Aorta (tissue), 5 donors: ENCODE measurements around the gene KRTAP9-7. TPM values are rescaled to one million over a fixed set of nuclear protein-coding genes. Genes with fewer than 3 reads are reported as not detected.

Experiments
- ATAC-seq: fragments of 200-7000 bp; cut with Tn5 transposase; one replicate; pipeline ENCODE4 v1.9.1; 2022; ENCODE audit warnings: moderate library complexity; ENCODE audit not compliant: low FRiP score
- DNase-seq, 2 donors: peaks; one replicate each; pipeline ENCODE4 v3.0.0-alpha.2; 2020
- H3K27ac ChIP-seq, 2 donors: one replicate each; pipeline ENCODE4 v1.5.1; 2013; ENCODE audit warnings: low read length in 2 of 2, mild to moderate bottlenecking in 2 of 2, moderate library complexity in 2 of 2, control low read depth in 1 of 2, inconsistent platforms in 1 of 2, low read depth in 1 of 2
- H3K27me3 ChIP-seq, 2 donors: one replicate each; pipeline ENCODE4 v1.6.1; 2013; ENCODE audit warnings: control low read depth in 1 of 2, low read length in 1 of 2, mild to moderate bottlenecking in 1 of 2, moderate library complexity in 1 of 2; ENCODE audit not compliant: insufficient read depth in 2 of 2, control insufficient read depth in 1 of 2
- H3K36me3 ChIP-seq, 2 donors: one replicate each; pipeline ENCODE4 v1.6.1; 2013; ENCODE audit warnings: control low read depth in 1 of 2, low read length in 1 of 2, mild to moderate bottlenecking in 1 of 2; ENCODE audit not compliant: insufficient read depth in 2 of 2, control insufficient read depth in 1 of 2
- H3K4me1 ChIP-seq, 2 donors: one replicate each; pipeline ENCODE4 v1.6.1; 2013; ENCODE audit warnings: low read length in 2 of 2, control low read depth in 1 of 2, mild to moderate bottlenecking in 1 of 2, moderate library complexity in 1 of 2; ENCODE audit not compliant: insufficient read depth in 2 of 2, control insufficient read depth in 1 of 2
- H3K4me3 ChIP-seq, 2 donors: one replicate each; pipeline ENCODE4 v1.5.1; 2013; ENCODE audit warnings: low read length in 2 of 2, control low read depth in 1 of 2, mild to moderate bottlenecking in 1 of 2
- H3K9me3 ChIP-seq: one replicate; pipeline ENCODE4 v1.6.1; 2013; ENCODE audit warnings: mild to moderate bottlenecking, low read length; ENCODE audit not compliant: control insufficient read depth
- WGBS, 2 donors: extraction: QIAGEN DNeasy Blood & Tissue Kit; methylation state at CpG; one replicate each; pipeline ENCODE4 v1.1.7; 2013; 5-methylcytosine and 5-hydroxymethylcytosine counted together
- intact Hi-C, 2 donors: fragments of 100-400 bp; cut with DNase I; formaldehyde crosslinking; loops; one replicate each; pipeline versions ENCODE4 v1.14.2 to v1.15.0; 2022
- polyA plus RNA-seq, 2 donors: library from polyadenylated mRNA; stranded (reverse); fragments of 200-250 nt; gene quantifications; one replicate each; pipeline ENCODE4 v1.2.3, GENCODE V29; 2013
- total RNA-seq, 2 donors: library from RNA; stranded (reverse); fragmentation: NEBNext Ultra II Directional; extraction: Animal tissue kit (Norgen Biotek cat#: 25700); gene quantifications; one replicate each; pipeline ENCODE4 v1.2.1, GENCODE V29; 2021
- donor health status: healthy with polysubstance abuse.
- donor health status: Bipolar disorder and iron deficiency.
- donor health status: DM: no; HTN: no; CAD: no.
- donor health status: DM: no; HTN: no; CAD: no.
- donor health status: DM: yes; HTN: yes; CAD: no.

Gene KRTAP9-7
- total and polyA plus RNA-seq, 4 donors, result not detected

GRCh38 chr17:41322903-41323895, 47.7 kb downstream of the KRTAP9-7 start:
- Histone ChIP-seq H3K27me3 (no peaks in the 10 kb centered on the region), H3K27ac (no peak overlapping the region), H3K4me3 (no peak overlapping the region), H3K36me3 (no peaks in the 10 kb centered on the region), H3K9me3 (no peaks in the 10 kb centered on the region), H3K4me1 (no peaks in the 10 kb centered on the region)
- DNase-seq (no peak), ATAC-seq (no peak)
- intact Hi-C loops, result loop anchor here (5.0 to 10.0 kb wide), 2 partner anchors 408 to 521 kb away; no protein-coding TSS in a partner anchor
- 88 to 89% methylated on average over 10 to 11 of the region's 11 CpGs for WGBS, 2 donors

- WGBS, 2 donors, result 62 to 67% methylated on average over 16 of the region's 16 CpGs
Measured at GRCh38 chr17:41324180-41325075, 48.9 kb downstream of the KRTAP9-7 start.

GRCh38 chr17:41325126-41325525, 49.6 kb downstream of the KRTAP9-7 start:
- intact Hi-C loops, result loop anchor here in 1 of 2 donors (10.0 kb wide), 1 partner anchor 410 kb away; no protein-coding TSS in a partner anchor
- WGBS, 2 donors, result 87 to 89% methylated on average over 10 of the region's 10 CpGs
- ATAC-seq, result no peak

More at GRCh38 chr17:41324180-41325075, 48.9 kb downstream of the KRTAP9-7 start:
- Histone ChIP-seq H3K4me1 (no peaks in the 10 kb centered on the region), H3K9me3 (no peaks in the 10 kb centered on the region), H3K27ac (no peak overlapping the region), H3K36me3 (no peaks in the 10 kb centered on the region), H3K4me3 (no peak overlapping the region), H3K27me3 (no peaks in the 10 kb centered on the region)
- DNase-seq, result no peak
- ATAC-seq, result no peak
- intact Hi-C loops, result loop anchor here (5.0 to 10.0 kb wide), 2 partner anchors 410 to 522 kb away; no protein-coding TSS in a partner anchor

GRCh38 chr17:41325611-41326010, 50.1 kb downstream of the KRTAP9-7 start:
- H3K27me3 ChIP-seq, result no peaks in the 10 kb centered on the region
- WGBS, 2 donors, result 85 to 87% methylated on average over 6 of the region's 6 CpGs
- no peaks in the 10 kb centered on the region for H3K36me3 ChIP-seq
- ATAC-seq (no peak), DNase-seq (no peak)
- no peaks in the 10 kb centered on the region for H3K4me1 ChIP-seq
- no peak overlapping the region for H3K27ac ChIP-seq
- H3K4me3 ChIP-seq, result no peak overlapping the region
- no peaks in the 10 kb centered on the region for H3K9me3 ChIP-seq
- intact Hi-C loops, result loop anchor here in 1 of 2 donors (10.0 kb wide), 1 partner anchor 411 kb away; no protein-coding TSS in a partner anchor

More at GRCh38 chr17:41325126-41325525, 49.6 kb downstream of the KRTAP9-7 start:
- Histone ChIP-seq H3K9me3 (no peaks in the 10 kb centered on the region), H3K36me3 (no peaks in the 10 kb centered on the region), H3K4me3 (no peak overlapping the region), H3K27me3 (no peaks in the 10 kb centered on the region), H3K27ac (no peak overlapping the region), H3K4me1 (no peaks in the 10 kb centered on the region)
- DNase-seq, result no peak

Other genes starting within 250 kb of the KRTAP9-7 start
Only the 30 nearest of the 41 such genes appear.
- not detected for gene KRTAP4-7, start 191.5 kb upstream of the KRTAP9-7 start, total RNA-seq
- gene KRTAP4-7, start 191.5 kb upstream of the KRTAP9-7 start, polyA plus RNA-seq, result not detected
- not detected for gene KRTAP4-8, start 177.6 kb upstream of the KRTAP9-7 start, total RNA-seq
- gene KRTAP4-8, start 177.6 kb upstream of the KRTAP9-7 start, polyA plus RNA-seq, result not detected
- gene KRTAP4-16, start 173.5 kb upstream of the KRTAP9-7 start, total RNA-seq, result not detected
- not detected for gene KRTAP4-16, start 173.5 kb upstream of the KRTAP9-7 start, polyA plus RNA-seq
- not detected for gene KRTAP4-9, start 170.3 kb upstream of the KRTAP9-7 start, total RNA-seq
- gene KRTAP4-9, start 170.3 kb upstream of the KRTAP9-7 start, polyA plus RNA-seq, result under 1 TPM in 1 of 2 donors, not detected in 1; 0.13 TPM
- gene KRTAP4-11, start 157.3 kb upstream of the KRTAP9-7 start, total RNA-seq, result not detected
- gene KRTAP4-11, start 157.3 kb upstream of the KRTAP9-7 start, polyA plus RNA-seq, result not detected
- gene KRTAP4-12, start 151.5 kb upstream of the KRTAP9-7 start, total RNA-seq, result not detected
- not detected for gene KRTAP4-12, start 151.5 kb upstream of the KRTAP9-7 start, polyA plus RNA-seq
- not detected for gene KRTAP4-6, start 135.2 kb upstream of the KRTAP9-7 start, total RNA-seq
- not detected for gene KRTAP4-6, start 135.2 kb upstream of the KRTAP9-7 start, polyA plus RNA-seq
- gene KRTAP4-5, start 125.9 kb upstream of the KRTAP9-7 start, total RNA-seq, result not detected
- not detected for gene KRTAP4-5, start 125.9 kb upstream of the KRTAP9-7 start, polyA plus RNA-seq
- gene KRTAP4-4, start 115.0 kb upstream of the KRTAP9-7 start, total RNA-seq, result not detected
- not detected for gene KRTAP4-4, start 115.0 kb upstream of the KRTAP9-7 start, polyA plus RNA-seq
- not detected for gene KRTAP4-3, start 107.5 kb upstream of the KRTAP9-7 start, total RNA-seq
- gene KRTAP4-3, start 107.5 kb upstream of the KRTAP9-7 start, polyA plus RNA-seq, result not detected
- not detected for gene KRTAP4-2, start 97.5 kb upstream of the KRTAP9-7 start, total RNA-seq
- not detected for gene KRTAP4-2, start 97.5 kb upstream of the KRTAP9-7 start, polyA plus RNA-seq
- not detected for gene KRTAP4-1, start 90.8 kb upstream of the KRTAP9-7 start, total RNA-seq
- gene KRTAP4-1, start 90.8 kb upstream of the KRTAP9-7 start, polyA plus RNA-seq, result not detected
- gene KRTAP9-1, start 85.8 kb upstream of the KRTAP9-7 start, total RNA-seq, result not detected
- gene KRTAP9-1, start 85.8 kb upstream of the KRTAP9-7 start, polyA plus RNA-seq, result not detected
- gene KRTAP9-2, start 49.0 kb upstream of the KRTAP9-7 start, total RNA-seq, result not detected
- not detected for gene KRTAP9-2, start 49.0 kb upstream of the KRTAP9-7 start, polyA plus RNA-seq
- not detected for gene KRTAP9-3, start 43.2 kb upstream of the KRTAP9-7 start, total RNA-seq
- gene KRTAP9-3, start 43.2 kb upstream of the KRTAP9-7 start, polyA plus RNA-seq, result not detected
- not detected for gene KRTAP9-8, start 37.7 kb upstream of the KRTAP9-7 start, total RNA-seq
- gene KRTAP9-8, start 37.7 kb upstream of the KRTAP9-7 start, polyA plus RNA-seq, result not detected
- not detected for gene KRTAP9-4, start 26.0 kb upstream of the KRTAP9-7 start, total RNA-seq
- under 1 TPM in 1 of 2 donors, not detected in 1; 0.75 TPM for gene KRTAP9-4, start 26.0 kb upstream of the KRTAP9-7 start, polyA plus RNA-seq
- gene KRTAP9-9, start 20.3 kb upstream of the KRTAP9-7 start, total RNA-seq, result not detected
- not detected for gene KRTAP9-9, start 20.3 kb upstream of the KRTAP9-7 start, polyA plus RNA-seq
- not detected for gene KRTAP9-6, start 10.3 kb upstream of the KRTAP9-7 start, total RNA-seq
- gene KRTAP9-6, start 10.3 kb upstream of the KRTAP9-7 start, polyA plus RNA-seq, result not detected
- gene KRTAP29-1, start 27.2 kb downstream of the KRTAP9-7 start, total RNA-seq, result not detected
- gene KRTAP29-1, start 27.2 kb downstream of the KRTAP9-7 start, polyA plus RNA-seq, result not detected
- gene KRTAP16-1, start 33.6 kb downstream of the KRTAP9-7 start, total RNA-seq, result not detected
- gene KRTAP16-1, start 33.6 kb downstream of the KRTAP9-7 start, polyA plus RNA-seq, result not detected
- not detected for gene KRTAP17-1, start 40.0 kb downstream of the KRTAP9-7 start, total RNA-seq
- gene KRTAP17-1, start 40.0 kb downstream of the KRTAP9-7 start, polyA plus RNA-seq, result not detected
- gene KRT33A, start 75.1 kb downstream of the KRTAP9-7 start, total RNA-seq, result not detected
- not detected for gene KRT33A, start 75.1 kb downstream of the KRTAP9-7 start, polyA plus RNA-seq
- gene KRT33B, start 94.1 kb downstream of the KRTAP9-7 start, total RNA-seq, result not detected
- gene KRT33B, start 94.1 kb downstream of the KRTAP9-7 start, polyA plus RNA-seq, result not detected
- gene KRT34, start 106.6 kb downstream of the KRTAP9-7 start, total RNA-seq, result not detected
- not detected for gene KRT34, start 106.6 kb downstream of the KRTAP9-7 start, polyA plus RNA-seq
- not detected for gene KRT31, start 121.9 kb downstream of the KRTAP9-7 start, total RNA-seq
- gene KRT31, start 121.9 kb downstream of the KRTAP9-7 start, polyA plus RNA-seq, result not detected
- gene KRT37, start 148.9 kb downstream of the KRTAP9-7 start, total RNA-seq, result not detected
- not detected for gene KRT37, start 148.9 kb downstream of the KRTAP9-7 start, polyA plus RNA-seq
- gene KRT38, start 165.3 kb downstream of the KRTAP9-7 start, total RNA-seq, result not detected
- gene KRT38, start 165.3 kb downstream of the KRTAP9-7 start, polyA plus RNA-seq, result not detected
- not detected for gene KRT32, start 191.7 kb downstream of the KRTAP9-7 start, total RNA-seq
- not detected for gene KRT32, start 191.7 kb downstream of the KRTAP9-7 start, polyA plus RNA-seq
- gene KRT35, start 205.5 kb downstream of the KRTAP9-7 start, total RNA-seq, result not detected
- not detected for gene KRT35, start 205.5 kb downstream of the KRTAP9-7 start, polyA plus RNA-seq